ENCODE data around the gene GASK1A.

GRCh38 chr3:43046583-43046982 is 67.5 kb downstream of the GASK1A start:
- no peak for TF ChIP-seq CTCF (IDR thresholded peaks at IDR 0.05 in 8 of 11, conservative IDR thresholded peaks at IDR 0.05 in 3 of 11)
- no peak for TF ChIP-seq POLR2A (IDR thresholded peaks at IDR 0.05)
- no peak for TF ChIP-seq POLR2AphosphoS5 (IDR thresholded peaks at IDR 0.05)
